Testis (tissue), 2 donors: ENCODE results near the gene RASSF10.

ENCODE experiments used
- CTCF ChIP-seq, 3 experiments: fragments of 450-650 bp in 2 of 3; fragments of 200-600 bp in 1 of 3; sonication (generic) in 1 of 3; IDR thresholded peaks; one replicate each; pipeline ENCODE4 v1.5.1; 2016 to 2019; ENCODE audit warnings: antibody characterized with exemption in 3 of 3, mild to moderate bottlenecking in 2 of 3, moderate library complexity in 1 of 3
- POLR2A ChIP-seq: fragments of 450-650 bp; IDR thresholded peaks from one replicate; pipeline ENCODE4 v1.6.1; 2017; ENCODE audit warnings: antibody characterized with exemption, mild to moderate bottlenecking, moderate library complexity

- TF ChIP-seq CTCF (IDR thresholded peaks at IDR 0.05) (no peak), POLR2A (no peak)
Observed at GRCh38 chr11:13011466-13012055, 2.4 kb downstream of the RASSF10 start.
